DMS 273 (cell line): ENCODE data around the gene NUCB1.
"Not testable (repeated sequence)": the region's sequence is repeated elsewhere in the genome, so short reads cannot be mapped to it uniquely, and the experiment has no call there.

ENCODE experiments used
- DNase-seq: peaks from one replicate; lab custom pipeline; 2025; ENCODE audit not compliant: unreplicated experiment; lab: John Stamatoyannopoulos, UW

The NUCB1 gene

GRCh38 chr19:48905664-48906063 lies 5.6 kb downstream of the NUCB1 start:
- no peak for DNase-seq

GRCh38 chr19:48906324-48906723 lies 6.2 kb downstream of the NUCB1 start:
- DNase-seq: no peak

GRCh38 chr19:48907671-48908070 lies 7.6 kb downstream of the NUCB1 start:
- no peak for DNase-seq

GRCh38 chr19:48909424-48910077 lies 9.4 kb downstream of the NUCB1 start:
- not testable (repeated sequence) for DNase-seq

GRCh38 chr19:48910803-48911202 lies 10.7 kb downstream of the NUCB1 start:
- DNase-seq: no peak

GRCh38 chr19:48913114-48913889 lies 13.2 kb downstream of the NUCB1 start:
- peak; percentile 59 for DNase-seq

GRCh38 chr19:48914181-48914580 lies 14.1 kb downstream of the NUCB1 start:
- no peak for DNase-seq

- DNase-seq: no peak
Observed at GRCh38 chr19:48915757-48916156, 15.6 kb downstream of the NUCB1 start.

GRCh38 chr19:48918071-48918470 lies 18.0 kb downstream of the NUCB1 start:
- no peak for DNase-seq

GRCh38 chr19:48918801-48919247 lies 18.7 kb downstream of the NUCB1 start:
- peak; percentile 69 for DNase-seq

- not testable (repeated sequence) for DNase-seq
Observed at GRCh38 chr19:48919271-48919670, 19.2 kb downstream of the NUCB1 start.

GRCh38 chr19:48920949-48921348 lies 20.8 kb downstream of the NUCB1 start:
- DNase-seq: no peak

- no peak for DNase-seq
Observed at GRCh38 chr19:48921721-48922500, 21.8 kb downstream of the NUCB1 start.

- no peak for DNase-seq
Observed at GRCh38 chr19:48922548-48923490, 22.7 kb downstream of the NUCB1 start.

GRCh38 chr19:48925240-48925843 lies 25.2 kb downstream of the NUCB1 start:
- DNase-seq: no peak

- DNase-seq: not testable (repeated sequence)
Observed at GRCh38 chr19:48925890-48926289, 25.8 kb downstream of the NUCB1 start.

GRCh38 chr19:48926909-48927308 lies 26.8 kb downstream of the NUCB1 start:
- peak; percentile 60 for DNase-seq

GRCh38 chr19:48927692-48928091 lies 27.6 kb downstream of the NUCB1 start:
- not testable (repeated sequence) for DNase-seq

GRCh38 chr19:48928164-48929025 lies 28.3 kb downstream of the NUCB1 start:
- no peak for DNase-seq
